Spleen (tissue), 11 donors: Measurements from ENCODE around the gene DCAF4. TPM values are rescaled to one million over a fixed set of nuclear protein-coding genes. Genes with fewer than 3 reads are reported as not detected.

Experiments used
- DNase-seq: peaks from one replicate; pipeline ENCODE4 v3.0.0-alpha.2; 2020
- H3K27ac ChIP-seq, 8 donors: fragments of 200-600 bp; sonication (generic) in 7 of 8; 1 replicate in 4 of 8; 2 replicates in 4 of 8; pipeline versions ENCODE4 v1.5.0 to v1.8.0; 2016 to 2021; ENCODE audit warnings: inconsistent platforms in 4 of 8, mild to moderate bottlenecking in 4 of 8, moderate library complexity in 1 of 8
- H3K27me3 ChIP-seq, 7 donors: fragments of 200-600 bp; sonication (generic) in 6 of 7; replicated peaks in 1 of 7; 1 replicate in 4 of 7; 2 replicates in 3 of 7; pipeline versions ENCODE4 v1.5.0 to v1.8.0; 2016 to 2021; ENCODE audit warnings: inconsistent platforms in 3 of 7, mild to moderate bottlenecking in 1 of 7
- H3K36me3 ChIP-seq, 6 donors: fragments of 200-600 bp; sonication (generic) in 5 of 6; 1 replicate in 4 of 6; 2 replicates in 2 of 6; pipeline versions ENCODE4 v1.5.0 to v1.8.0; 2016 to 2021; ENCODE audit warnings: inconsistent platforms in 2 of 6
- H3K4me1 ChIP-seq, 6 donors: fragments of 200-600 bp; sonication (generic) in 5 of 6; 1 replicate in 3 of 6; 2 replicates in 3 of 6; pipeline versions ENCODE4 v1.5.0 to v1.8.0; 2016 to 2021; ENCODE audit warnings: inconsistent platforms in 3 of 6
- H3K4me3 ChIP-seq, 8 donors: fragments of 200-600 bp; sonication (generic) in 7 of 8; 1 replicate in 4 of 8; 2 replicates in 4 of 8; pipeline versions ENCODE4 v1.5.0 to v1.8.0; 2016 to 2021; ENCODE audit warnings: inconsistent platforms in 4 of 8, mild to moderate bottlenecking in 4 of 8, moderate library complexity in 2 of 8
- H3K9me3 ChIP-seq, 8 donors: fragments of 200-600 bp; sonication (generic) in 7 of 8; 1 replicate in 4 of 8; 2 replicates in 4 of 8; pipeline versions ENCODE4 v1.5.0 to v1.8.0; 2016 to 2021; ENCODE audit warnings: inconsistent platforms in 4 of 8
- CTCF ChIP-seq, 11 experiments: fragments of 200-600 bp in 7 of 11; fragments of 450-650 bp in 4 of 11; sonication (generic) in 4 of 11; IDR thresholded peaks in 8 of 11; conservative IDR thresholded peaks in 3 of 11; 1 replicate in 7 of 11; 2 replicates in 4 of 11; pipeline versions ENCODE4 v1.4.0 to v1.8.0; 2016 to 2021; ENCODE audit warnings: antibody characterized with exemption in 11 of 11, inconsistent platforms in 4 of 11, mild to moderate bottlenecking in 1 of 11
- POLR2A ChIP-seq, 3 donors: fragments of 450-650 bp; IDR thresholded peaks; one replicate each; pipeline ENCODE4 v1.5.1; 2017; ENCODE audit warnings: antibody characterized with exemption in 3 of 3, mild to moderate bottlenecking in 1 of 3
- POLR2AphosphoS5 ChIP-seq, 3 donors: sonication (generic); formaldehyde crosslinking; IDR thresholded peaks; one replicate each; pipeline ENCODE4 v1.5.1; 2017; ENCODE audit warnings: antibody characterized with exemption in 3 of 3
- WGBS, 5 donors: extraction: QIAGEN DNeasy Blood & Tissue Kit in 3 of 5; methylation state at CpG; one replicate each; pipeline versions ENCODE4 v1.1.5 to v1.1.7; 2013 to 2018; 5-methylcytosine and 5-hydroxymethylcytosine counted together
- intact Hi-C: fragments of 100-400 bp; cut with DNase I; formaldehyde crosslinking; loops from one replicate; pipeline ENCODE4 v1.15.0; 2023; ENCODE audit warnings: low total_unique reads
- polyA plus RNA-seq, 3 donors: library from polyadenylated mRNA; stranded (reverse); fragments of 200-250 nt; gene quantifications; one replicate each; pipeline ENCODE4 v1.2.1, GENCODE V29; 2013
- total RNA-seq, 7 donors: library from RNA; depleted of rRNA in 3 of 7; stranded (reverse); fragments of >200 nt in 3 of 7; fragmentation: NEBNext Ultra II Directional in 4 of 7; extraction: Animal tissue kit (Norgen Biotek cat#: 25700) in 4 of 7; gene quantifications; one replicate each; pipeline versions ENCODE4 v1.1.0 to v1.2.1, GENCODE V29; 2016 to 2021
- donor health status: healthy with polysubstance abuse.
- donor health status: DM: no; HTN: no; CAD: no; lungs with moderate emphysema.
- donor health status: DM: no; HTN: no; CAD: no.
- donor health status: Bipolar disorder and iron deficiency.
- donor health status: healthy.
- donor health status: DM: no; HTN: no; CAD: no.
- donor health status: DM: yes; HTN: yes; CAD: no.

DCAF4 gene
- total and polyA plus RNA-seq, 10 donors = 7.7 to 25.0 (median 12.3) TPM

DNA sequence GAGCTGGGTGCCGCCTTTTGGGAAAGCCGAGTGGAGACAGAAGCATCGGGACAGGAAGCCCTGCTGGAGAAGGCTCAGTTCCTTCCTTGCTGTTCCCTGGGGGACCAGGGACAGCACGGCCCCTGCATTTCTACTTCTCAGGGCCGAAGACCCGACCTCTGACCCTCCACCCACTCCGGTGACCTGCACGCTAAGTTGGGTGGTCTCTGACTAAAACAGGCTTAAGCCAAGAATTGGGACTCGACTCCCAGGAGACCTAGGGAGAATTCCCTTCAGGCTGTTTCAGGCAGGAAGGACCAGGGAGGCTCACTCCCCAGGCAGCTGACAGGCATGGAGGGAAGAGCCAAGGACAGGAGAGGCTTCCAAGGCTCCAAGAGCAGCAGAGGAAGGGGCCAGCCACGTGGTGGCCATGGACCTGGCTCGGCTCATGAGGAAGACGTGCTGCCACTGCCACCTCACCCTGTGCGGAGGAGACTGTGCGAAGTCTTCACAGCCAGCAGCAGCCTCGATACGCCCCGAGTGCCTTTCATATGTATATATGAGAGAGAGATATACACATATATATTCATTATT is 43.9 kb downstream of the DCAF4 start:
- Histone ChIP-seq H3K27me3 (no peaks in the 10 kb centered on the region), H3K9me3 (no peaks in the 10 kb centered on the region), H3K36me3 (peaks cover 0 to 87% (median 62%) of the 10 kb centered on the region in 6 donors), H3K4me1 (no peaks in the 10 kb centered on the region), H3K4me3 (no peak overlapping the region), H3K27ac (no peak overlapping the region)
- intact Hi-C loops = no loop called here
- no peak for TF ChIP-seq POLR2A (IDR thresholded peaks at IDR 0.05)
- peak in 1 of 3 donors; percentile 23 for TF ChIP-seq POLR2AphosphoS5 (IDR thresholded peaks at IDR 0.05)
- WGBS, 5 donors = 92 to 94% (median 93%) methylated on average over 15 to 17 of the region's 17 CpGs
- DNase-seq = peak; percentile 47

DNA sequence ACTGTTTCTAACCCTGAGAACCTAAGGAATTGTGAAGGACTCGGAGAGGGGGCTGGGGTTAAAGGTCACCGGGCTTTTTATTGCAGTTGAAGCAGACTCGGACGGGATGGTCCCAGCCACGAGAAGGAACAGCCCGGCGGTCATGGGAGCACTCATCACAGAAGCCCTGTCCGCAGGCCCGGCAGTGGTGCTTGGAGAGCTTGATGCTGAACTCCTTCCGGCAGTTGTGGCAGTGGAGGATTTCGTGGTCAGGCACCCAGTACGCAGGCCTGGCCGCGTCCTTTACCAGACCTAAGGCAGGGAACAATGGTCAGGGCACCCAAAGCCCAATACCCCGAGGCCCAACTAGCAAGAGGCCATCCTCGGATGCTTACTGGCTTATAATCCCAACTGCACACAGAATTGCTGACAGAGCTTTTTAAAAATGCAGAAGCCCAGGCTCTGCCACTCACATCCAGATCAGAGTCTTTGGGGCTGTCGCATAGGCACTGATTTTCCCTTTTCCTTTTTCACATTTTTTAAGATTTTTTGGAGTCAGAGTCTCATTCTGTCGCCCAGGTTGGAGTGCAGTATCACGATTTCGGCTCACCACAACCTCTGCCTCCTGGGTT is 44.7 kb downstream of the DCAF4 start:
- intact Hi-C loops = no loop called here
- WGBS, 5 donors = 92 to 97% (median 94%) methylated on average over 16 to 20 of the region's 20 CpGs
- Histone ChIP-seq H3K9me3 (no peaks in the 10 kb centered on the region), H3K4me1 (no peaks in the 10 kb centered on the region), H3K36me3 (peaks cover 0 to 95% (median 69%) of the 10 kb centered on the region in 6 donors), H3K4me3 (no peak overlapping the region), H3K27ac (no peak overlapping the region), H3K27me3 (no peaks in the 10 kb centered on the region)
- peak; percentile 59 for DNase-seq
- TF ChIP-seq POLR2A (IDR thresholded peaks at IDR 0.05) = no peak
- no peak for TF ChIP-seq POLR2AphosphoS5 (IDR thresholded peaks at IDR 0.05)
- TF ChIP-seq CTCF (IDR thresholded peaks at IDR 0.05 in 8 of 11, conservative IDR thresholded peaks at IDR 0.05 in 3 of 11) = no peak

DNA sequence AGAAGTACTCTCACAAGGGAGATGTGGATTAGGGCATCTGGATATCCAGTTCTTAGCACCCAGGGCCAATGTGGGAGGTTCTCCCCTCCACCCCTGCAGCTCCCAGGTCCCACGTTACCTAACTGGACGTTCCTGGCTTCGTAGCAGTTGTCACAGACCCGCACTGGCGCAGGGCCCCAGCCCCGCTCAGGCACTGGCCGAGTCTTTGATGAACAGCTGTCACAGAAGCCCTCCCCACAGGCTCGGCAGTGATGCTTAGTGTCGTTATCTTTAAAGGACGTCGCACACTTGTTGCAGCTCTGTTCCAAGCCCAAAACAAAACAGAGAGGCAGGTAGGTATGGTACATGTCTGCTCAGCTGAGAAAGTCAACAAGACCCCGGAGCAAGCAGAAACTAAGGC is 48.4 kb downstream of the DCAF4 start:
- no peaks in the 10 kb centered on the region for H3K9me3 ChIP-seq
- no peak for TF ChIP-seq CTCF (IDR thresholded peaks at IDR 0.05 in 8 of 11, conservative IDR thresholded peaks at IDR 0.05 in 3 of 11)
- TF ChIP-seq POLR2AphosphoS5 (IDR thresholded peaks at IDR 0.05) = peak in 1 of 3 donors; percentile 32
- no peak for TF ChIP-seq POLR2A (IDR thresholded peaks at IDR 0.05)
- WGBS, 5 donors = 89 to 93% (median 90%) methylated on average over 12 of the region's 12 CpGs
- no peak overlapping the region for H3K4me3 ChIP-seq
- peaks cover 0 to 3% (median 0%) of the 10 kb centered on the region in 6 donors for H3K4me1 ChIP-seq
- H3K27me3 ChIP-seq = no peaks in the 10 kb centered on the region
- DNase-seq = peak; percentile 64
- peaks cover 0 to 100% (median 84%) of the 10 kb centered on the region in 6 donors for H3K36me3 ChIP-seq
- intact Hi-C loops = no loop called here
- H3K27ac ChIP-seq = peak overlapping the region in 1 of 8 donors; percentile 20

- Histone ChIP-seq H3K27ac (peak overlapping the region in 3 of 8 donors; percentile 20 to 55 (median 33)), H3K4me3 (no peak overlapping the region), H3K27me3 (no peaks in the 10 kb centered on the region), H3K36me3 (peaks cover 0 to 100% (median 80%) of the 10 kb centered on the region in 6 donors), H3K4me1 (peaks cover 0 to 3% (median 0%) of the 10 kb centered on the region in 6 donors), H3K9me3 (no peaks in the 10 kb centered on the region)
- DNase-seq = peak; percentile 24
- TF ChIP-seq CTCF (IDR thresholded peaks at IDR 0.05 in 8 of 11, conservative IDR thresholded peaks at IDR 0.05 in 3 of 11) = no peak
- TF ChIP-seq POLR2AphosphoS5 (IDR thresholded peaks at IDR 0.05) = no peak
- intact Hi-C loops = no loop called here
- WGBS, 5 donors = 76 to 90% (median 86%) methylated on average over 4 of the region's 4 CpGs
Observed at GRCh38 chr14:72975770-72976169, 49.5 kb downstream of the DCAF4 start.
